ENCODE measurements around the gene SLC27A1.
"Not testable (repeated sequence)": the region's sequence is repeated elsewhere in the genome, so short reads cannot be mapped to it uniquely, and the experiment has no call there.

SLC27A1 gene

DNA sequence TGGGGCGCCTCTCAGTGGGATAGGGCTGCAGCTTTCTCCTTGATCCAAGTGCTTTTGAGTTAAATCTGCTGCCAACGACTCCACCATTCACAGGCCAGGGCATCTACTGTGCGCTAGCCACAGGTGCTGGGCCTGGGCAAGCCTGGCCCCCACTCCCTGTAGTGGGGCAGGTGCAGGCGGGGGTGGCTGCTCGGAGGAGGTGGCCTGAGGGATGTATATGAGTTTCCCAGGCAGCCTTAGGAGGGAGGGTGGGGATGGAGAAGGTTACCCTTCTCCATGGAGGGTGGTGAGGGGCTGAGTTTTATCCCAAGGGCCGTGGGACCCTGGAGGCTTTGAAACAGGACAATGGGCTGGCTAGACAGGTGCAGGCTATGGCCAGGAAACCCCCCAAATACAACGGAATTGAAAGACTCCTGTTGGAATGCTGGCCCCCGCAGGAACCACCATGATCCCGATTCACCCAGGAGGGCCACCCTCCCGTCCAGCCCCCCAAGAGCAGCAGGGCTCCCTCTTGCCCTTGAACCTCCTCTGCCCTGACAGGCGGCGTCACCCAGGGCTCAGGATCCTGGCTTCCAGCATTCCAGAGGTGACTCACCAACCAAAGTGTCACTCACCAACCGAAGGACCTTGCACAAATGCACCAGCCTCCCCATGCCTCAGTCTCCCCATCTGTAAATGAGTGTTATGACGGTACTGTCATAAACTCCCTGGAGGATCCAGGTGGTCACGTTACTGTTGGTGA, 45.3 kb downstream of the SLC27A1 start:
- DNase-seq: no peak

DNA sequence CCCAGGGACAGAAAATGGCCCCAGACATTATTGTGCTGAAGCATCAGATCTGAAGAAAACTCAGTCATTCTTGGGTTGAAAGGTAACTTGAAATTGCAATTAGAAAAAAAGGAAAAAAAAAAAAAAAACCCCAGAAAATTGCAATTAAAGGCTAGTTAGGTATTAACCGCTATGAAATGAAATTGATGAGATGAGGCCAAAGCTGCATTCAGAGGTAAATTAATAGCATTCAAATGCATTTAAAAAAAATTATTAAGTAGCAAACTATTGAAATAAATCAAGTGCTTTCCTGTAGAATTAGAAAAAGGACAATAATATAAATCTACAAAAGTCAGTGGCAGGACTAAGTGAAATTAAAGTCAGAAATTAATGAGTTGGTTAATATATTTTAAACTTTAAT, 47.6 kb downstream of the SLC27A1 start:
- no peak for DNase-seq

DNA sequence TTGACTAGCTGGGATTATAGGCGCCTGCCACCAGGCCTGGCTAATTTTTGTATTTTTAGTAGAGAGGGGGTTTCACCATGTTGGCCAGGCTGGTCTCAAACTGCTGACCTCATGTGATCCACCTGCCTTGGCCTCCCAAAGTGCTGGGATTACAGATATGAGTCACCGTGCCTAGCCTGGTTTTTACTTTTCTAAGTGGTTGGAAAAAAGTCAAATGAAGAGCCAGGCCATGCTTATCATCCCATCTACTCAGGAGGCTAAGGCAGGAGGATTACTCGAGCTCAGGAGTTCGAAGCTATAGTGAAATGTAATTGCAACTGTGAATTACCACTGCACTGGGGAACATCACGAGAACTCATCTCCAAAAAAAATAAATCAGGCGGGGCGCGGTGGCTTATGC, 48.3 kb downstream of the SLC27A1 start:
- not testable (repeated sequence) for DNase-seq

DNA sequence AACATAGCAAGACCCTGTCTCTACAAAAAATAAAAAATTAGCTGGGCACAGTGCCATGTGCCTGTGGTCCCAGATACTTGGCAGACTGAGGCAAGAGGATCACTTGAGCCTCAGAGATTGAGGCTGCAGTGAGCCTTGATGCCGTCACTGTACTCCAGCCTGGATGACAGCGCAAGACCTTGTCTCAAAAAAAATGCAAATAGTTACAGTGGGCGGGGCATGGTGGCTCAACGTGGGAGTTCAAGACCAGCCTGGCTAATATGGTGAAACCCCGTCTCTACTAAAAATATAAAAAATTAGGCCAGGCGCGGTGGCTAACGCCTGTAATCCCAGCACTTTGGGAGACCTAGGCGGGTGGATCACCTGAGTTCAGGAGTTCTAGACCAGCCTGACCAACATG, 49.6 kb downstream of the SLC27A1 start:
- DNase-seq: no peak

DNA sequence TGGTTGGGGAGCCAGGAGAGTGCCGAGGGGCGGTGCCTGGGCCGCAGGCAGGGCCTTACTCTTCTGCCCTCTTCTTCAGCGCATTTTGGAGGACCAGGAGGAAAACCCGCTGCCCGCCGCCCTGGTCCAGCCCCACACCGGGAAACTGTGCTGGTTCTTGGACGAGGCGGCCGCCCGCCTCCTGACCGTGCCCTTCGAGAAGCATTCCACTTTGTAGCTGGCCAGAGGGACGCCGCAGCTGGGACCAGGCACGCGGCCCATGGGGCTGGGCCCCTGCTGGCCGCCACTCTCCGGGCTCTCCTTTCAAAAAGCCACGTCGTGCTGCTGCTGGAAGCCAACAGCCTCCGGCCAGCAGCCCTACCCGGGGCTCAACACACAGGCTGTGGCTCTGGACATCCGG, 50.5 kb downstream of the SLC27A1 start:
- no peak for DNase-seq

DNA sequence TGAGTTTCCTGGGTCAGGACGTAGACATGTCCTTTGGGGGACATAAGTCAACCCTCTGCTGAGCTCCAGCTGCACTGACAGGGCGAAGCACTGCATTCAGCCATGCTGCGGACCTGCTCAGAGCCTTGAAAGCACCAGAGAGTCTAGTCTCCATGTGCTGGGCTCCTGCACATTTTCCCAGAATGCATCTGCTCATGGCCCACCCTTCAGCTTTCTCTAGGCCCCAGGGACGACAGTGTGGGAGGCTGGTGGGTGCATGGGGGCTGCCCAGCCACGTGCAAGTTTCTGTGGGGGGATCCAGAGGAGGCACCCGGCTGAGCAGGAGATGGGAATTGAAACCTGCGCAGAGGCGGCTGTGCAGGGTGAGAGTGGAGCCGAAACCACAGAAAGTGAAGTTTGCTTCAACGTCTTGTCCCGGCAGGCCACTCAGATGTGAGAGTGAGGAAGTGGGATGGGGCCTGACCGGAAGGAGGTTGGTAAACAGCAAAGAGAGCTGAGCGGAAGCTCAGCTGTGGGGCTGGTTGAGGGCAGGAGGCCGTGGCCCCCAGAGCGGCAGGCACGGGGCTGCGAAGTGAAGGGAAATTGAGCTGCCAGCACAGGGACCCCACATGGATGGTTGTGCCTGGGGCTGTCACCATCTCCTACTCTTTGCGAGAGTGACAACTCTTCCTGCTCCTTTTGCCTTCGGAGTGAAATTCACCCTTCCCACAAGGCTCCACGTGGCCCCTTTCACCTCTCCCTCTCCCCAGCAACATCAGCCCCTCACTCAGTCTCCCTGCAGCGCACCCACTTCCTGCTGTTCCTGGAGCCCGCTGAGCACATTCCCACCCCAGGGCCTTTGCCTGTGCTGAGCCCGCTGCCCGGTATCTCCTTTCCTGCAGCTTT, 52.9 kb downstream of the SLC27A1 start:
- peak; percentile 89 for DNase-seq

DNA sequence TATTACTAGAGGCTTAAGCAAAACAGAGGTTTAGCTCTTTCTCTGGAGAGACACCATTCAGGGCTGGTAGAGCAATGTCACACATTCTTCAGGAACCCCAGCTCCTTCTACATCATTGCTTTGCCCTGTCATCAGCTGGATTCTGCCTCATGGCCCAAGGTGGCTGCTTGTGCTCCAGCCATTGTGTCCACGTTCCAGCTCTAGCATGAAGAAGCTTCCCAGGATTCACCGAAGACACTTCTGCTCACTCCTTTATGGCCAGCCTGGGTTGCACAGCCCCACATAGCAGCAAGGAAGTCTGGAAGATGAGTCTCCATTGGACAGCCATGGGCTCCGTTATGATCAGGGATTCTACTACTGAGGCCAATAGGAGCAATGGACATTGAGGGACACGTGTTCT, 54.3 kb downstream of the SLC27A1 start:
- DNase-seq: no peak

DNA sequence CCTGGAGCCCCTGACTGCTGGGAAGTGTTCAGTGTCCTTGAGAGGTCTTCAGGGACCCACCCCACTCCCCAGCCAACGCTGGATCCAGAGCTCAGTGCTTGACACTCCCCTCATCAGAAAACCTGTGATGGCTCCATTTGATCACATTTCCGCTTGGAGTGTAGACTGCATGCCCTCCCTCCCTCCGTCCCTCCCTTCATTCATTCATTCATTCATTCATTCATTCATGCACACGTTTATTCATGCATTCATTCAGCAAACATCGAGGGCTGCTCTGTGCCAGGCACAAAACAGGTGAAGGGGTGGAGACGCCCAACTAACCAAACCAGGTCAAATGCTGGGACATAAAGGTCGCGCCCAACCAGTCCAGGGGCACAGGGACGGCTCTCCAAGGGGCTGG, 54.8 kb downstream of the SLC27A1 start:
- DNase-seq: no peak

DNA sequence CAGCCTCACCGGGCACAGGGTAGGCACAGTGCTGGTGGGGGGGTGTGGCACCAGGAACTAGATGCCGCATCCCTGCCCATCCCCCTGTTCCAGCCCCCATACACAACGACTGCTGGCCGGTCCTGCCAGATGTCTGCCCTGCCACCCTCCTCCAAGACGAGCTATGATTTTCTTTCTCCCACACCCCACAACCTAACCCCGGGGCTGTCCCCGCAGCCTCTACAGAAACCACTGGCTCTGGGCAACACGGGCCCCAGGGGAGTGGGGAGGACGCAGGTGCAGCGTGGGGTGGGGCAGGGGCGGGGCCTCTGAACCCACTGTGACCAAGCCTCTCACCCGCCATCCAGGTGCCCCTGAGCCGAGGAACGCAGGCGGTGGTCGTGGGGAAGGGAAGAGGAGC, 56.6 kb downstream of the SLC27A1 start:
- no peak for DNase-seq

DNA sequence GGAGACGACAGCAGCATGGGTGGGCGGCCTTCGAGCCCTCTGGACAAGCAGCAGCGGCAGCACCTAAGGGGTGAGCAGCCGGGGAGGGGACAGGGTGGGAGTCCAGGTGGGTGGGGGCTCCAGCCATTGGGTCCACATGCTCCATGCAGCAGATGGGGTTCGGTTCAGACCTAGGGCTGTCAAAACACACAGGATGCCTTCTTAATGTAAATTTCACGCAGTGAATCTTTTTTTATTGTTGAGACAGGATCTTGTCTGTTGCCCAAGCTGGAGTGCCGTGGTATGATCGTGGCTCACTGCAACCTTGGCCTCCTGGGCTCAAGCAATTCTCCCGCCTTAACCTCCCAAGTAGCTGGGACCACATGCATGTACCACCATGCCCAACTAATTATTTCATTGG, 57.0 kb downstream of the SLC27A1 start:
- no peak for DNase-seq

DNA sequence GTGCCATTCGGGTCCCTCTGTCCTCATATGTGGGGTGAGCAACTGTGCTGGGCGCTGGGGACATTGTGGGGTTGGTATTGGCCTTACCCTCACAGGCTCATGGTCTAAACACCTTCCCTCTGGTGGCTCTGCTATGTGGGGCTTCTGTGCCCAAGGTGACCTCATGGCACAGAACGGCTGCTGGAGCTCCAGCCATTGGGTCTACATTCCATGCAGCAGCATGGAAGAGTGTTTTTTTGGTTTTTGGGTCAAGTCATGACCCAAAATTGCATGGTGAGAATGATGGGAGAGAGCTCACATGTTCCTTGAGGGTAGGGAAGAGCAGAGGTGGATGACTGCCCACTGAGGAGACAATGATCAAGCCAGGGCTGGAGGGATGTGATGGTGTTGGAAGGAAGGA, 58.3 kb downstream of the SLC27A1 start:
- no peak for DNase-seq

DNA sequence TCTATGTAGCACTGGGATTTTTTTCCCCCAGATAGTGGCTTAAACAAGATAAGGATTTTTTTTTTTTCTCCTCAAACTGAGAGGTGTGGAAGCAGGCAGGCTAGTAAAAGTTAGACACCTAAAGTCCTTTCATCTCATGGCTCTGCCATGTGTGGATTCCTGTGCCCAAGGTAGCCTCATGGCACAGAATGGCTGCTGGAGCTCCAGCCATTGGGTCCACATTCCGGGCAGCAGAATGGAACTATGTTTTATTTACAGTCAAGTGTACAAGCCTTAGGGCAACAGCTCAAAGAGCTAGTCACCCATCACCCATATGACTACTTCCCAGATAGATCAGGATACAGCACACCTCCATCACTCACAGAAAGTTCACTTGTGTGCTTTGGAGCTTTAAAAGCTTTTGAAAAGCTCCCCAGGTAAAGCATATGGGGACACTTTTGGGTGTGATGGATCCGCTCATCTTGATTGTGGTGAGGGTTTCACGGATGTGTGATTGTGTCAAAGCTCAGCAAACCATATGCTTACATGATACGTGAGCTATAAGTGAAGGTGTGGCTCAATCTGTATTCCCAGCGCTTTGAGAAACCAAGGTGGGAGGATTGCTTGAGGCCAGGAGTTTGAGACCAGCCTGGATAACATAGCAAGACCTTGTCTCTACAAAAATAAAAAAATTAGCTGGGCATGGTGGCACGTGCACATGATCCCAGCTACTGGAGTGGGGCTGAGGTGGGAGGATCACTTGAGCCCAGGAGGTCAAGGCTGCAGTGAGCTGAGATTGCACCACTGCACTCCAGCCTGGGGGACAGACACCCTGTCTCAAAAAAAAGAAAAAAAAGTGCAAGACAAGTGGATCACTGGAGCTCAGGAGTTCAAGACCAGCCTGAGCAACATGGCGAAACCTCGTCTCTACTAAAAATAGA, 59.2 kb downstream of the SLC27A1 start:
- no peak for DNase-seq

DNA sequence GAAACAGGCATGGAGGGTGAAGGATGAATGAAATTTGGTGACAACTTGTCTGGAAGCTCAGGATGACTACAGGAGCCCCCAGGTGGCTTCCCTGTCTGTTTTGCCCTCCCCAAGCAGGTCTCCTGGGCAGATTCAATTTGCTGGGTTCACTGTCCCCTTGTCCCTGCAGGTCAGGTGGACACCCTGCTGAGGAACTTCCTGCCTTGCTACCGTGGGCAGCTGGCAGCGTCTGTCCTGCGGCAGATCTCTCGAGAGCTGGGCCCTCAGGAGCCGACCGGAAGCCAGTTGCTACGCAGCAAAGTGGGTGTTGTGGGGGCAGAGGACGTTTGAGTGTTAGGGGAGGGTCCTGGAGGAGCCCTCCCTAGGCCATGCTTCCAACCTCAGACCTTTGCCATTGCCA, 60.3 kb downstream of the SLC27A1 start:
- no peak for DNase-seq

DNA sequence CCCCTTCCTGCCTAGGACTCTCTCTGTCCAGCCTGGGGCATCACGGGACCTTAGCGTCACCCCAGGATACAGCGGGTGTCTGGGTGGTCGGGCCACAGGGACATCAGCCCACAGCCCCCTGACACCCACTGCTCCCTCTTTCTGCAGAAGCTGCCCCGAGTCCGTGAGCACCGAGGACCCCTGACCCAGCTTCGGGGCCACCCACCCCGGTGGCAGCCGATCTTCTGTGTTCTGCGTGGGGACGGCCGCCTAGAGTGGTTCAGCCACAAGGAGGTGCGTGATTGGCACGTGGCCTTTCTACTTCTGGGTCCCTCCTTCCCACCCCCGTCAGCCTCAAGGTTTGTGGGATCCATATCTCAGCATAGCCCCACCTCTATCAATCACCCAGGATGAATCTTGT, 61.8 kb downstream of the SLC27A1 start:
- DNase-seq: no peak

DNA sequence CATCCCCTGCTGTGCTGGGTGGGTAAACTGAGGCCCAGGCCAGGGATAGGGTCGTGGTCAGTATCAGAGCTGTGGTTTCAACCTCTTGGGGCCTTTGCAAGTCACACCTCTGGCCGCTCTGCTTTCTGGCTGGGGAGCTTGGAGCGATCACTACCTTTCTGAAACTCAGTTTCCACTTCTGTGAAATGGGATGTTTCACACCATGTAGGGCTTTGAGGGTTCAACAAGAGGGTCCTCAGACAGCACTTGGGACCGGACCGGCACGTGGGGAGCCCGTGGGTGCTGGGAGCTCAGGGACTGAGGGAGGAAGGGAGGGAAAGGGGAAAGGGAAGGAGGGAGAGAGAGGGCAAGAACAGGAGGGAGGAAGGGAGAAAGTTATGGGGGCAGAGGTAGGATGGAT, 62.2 kb downstream of the SLC27A1 start:
- DNase-seq: no peak

DNA sequence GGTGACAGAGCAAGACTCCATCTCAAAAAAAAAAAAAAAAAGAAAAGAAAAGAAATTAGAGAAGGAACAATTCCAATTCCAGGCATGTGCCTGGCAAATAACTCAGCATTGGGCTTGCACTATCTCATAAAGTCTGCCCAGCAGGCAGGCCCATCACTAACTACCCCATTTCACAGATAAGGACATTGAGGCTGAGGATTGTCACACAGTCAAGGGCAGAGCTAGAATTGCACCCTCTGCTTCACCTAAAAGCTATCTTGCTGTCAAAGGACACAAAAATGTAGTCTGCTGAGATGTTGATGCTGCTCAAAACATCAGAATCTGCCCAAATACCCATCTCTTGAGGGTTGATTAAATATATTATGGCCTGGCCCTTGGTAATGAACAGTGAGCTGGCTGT, 64.4 kb downstream of the SLC27A1 start:
- no peak for DNase-seq

DNA sequence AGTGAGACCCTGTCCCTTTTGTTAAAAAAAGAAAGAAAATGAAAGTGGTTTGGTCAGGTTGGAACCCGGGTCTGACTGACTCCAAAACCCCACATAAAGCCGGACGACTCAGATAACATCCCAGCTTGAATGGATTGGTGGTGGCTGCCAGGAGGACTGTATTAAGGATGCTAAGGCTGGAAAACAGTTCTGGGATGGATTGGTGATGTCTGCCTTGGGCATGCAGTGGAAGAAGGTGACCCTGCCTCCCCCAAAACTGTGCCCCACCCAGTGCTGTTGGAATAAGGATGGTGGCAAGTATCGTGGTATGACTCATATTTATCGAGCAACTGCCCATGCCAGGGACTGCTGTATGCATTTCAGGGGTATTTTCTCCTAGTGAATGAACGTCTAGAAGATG, 66.6 kb downstream of the SLC27A1 start:
- DNase-seq: no peak

DNA sequence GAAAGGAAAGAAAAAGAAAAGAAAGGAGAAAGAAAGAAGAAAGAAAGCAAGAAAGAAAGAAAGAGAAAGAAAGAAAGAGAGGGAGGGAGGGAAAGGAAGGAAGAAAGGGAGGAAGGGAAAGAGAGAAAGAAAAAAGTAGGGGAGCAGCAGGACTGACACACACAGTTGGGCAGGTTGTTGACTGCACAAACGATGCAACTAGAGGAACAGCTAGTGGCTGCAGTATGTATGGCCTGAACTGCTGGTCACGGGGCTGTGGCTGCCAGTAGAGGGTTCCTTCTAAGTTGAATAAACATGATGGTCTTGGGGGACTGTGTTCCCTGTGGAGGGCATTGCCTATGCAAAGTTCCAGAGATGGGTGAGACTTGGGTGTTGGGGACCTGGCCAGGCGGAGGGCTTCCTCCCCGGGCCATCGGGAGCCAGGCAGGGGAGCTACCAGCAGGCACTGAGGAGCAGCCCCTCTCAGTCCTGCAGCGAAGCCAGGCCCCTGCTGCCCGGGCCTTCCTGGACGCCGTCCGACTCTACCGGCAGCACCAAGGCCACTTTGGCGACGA, 68.4 kb downstream of the SLC27A1 start:
- DNase-seq: no peak

DNA sequence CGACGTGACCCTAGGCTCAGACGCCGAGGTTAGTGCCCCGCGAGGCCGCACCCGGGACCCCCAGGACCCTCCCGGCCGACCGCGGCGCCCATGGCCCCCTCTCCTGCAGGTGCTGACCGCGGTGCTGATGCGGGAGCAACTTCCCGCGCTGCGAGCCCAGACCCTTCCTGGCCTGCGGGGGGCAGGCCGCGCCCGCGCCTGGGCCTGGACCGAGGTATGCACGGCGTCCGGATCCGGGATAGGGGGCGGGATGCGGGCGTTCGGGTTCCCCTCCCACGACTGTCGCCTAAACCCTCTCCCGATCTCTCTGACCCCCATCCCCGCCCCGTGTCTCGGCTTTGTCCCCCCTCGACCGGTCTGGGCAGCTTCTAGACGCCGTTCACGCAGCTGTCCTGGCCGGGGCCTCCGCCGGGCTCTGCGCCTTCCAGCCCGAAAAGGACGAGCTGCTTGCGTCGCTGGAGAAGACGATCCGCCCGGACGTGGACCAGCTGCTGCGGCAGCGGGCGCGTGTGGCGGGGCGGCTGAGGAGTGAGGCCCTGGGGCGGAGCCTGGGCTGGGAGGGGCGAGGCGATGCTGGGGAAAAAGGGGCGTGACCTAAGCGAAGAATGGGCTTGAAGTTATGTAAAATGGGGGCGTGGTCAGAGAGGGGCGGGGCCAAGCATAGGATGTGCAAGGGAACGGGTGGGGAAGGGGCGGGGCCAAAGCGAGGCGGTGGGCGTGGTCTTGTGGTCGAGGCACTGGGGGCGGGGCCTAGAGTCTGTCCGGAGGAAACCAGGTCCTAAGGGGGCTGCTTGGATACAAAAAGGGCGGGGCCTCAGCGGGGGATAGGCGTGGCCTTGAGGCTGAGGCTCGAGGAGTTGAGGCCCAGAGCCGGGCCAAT, 69.2 kb downstream of the SLC27A1 start:
- peak; percentile 76 for DNase-seq

DNA sequence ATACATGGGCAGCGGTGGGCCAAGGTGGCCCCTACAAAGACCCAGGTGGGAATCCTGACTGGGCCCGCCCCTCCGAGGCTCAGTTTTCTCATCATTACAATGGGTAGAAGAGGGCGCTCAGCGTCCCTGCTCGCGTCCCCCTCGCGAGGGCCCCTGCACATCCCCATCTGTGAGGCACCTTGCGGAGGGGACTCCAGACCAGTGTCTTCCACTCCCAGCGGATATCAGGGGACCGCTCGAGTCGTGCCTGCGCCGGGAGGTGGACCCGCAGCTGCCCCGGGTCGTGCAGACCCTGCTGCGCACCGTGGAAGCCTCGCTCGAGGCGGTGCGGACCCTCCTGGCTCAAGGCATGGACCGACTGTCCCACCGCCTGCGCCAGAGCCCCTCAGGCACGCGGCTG, 69.8 kb downstream of the SLC27A1 start:
- DNase-seq: no peak

DNA sequence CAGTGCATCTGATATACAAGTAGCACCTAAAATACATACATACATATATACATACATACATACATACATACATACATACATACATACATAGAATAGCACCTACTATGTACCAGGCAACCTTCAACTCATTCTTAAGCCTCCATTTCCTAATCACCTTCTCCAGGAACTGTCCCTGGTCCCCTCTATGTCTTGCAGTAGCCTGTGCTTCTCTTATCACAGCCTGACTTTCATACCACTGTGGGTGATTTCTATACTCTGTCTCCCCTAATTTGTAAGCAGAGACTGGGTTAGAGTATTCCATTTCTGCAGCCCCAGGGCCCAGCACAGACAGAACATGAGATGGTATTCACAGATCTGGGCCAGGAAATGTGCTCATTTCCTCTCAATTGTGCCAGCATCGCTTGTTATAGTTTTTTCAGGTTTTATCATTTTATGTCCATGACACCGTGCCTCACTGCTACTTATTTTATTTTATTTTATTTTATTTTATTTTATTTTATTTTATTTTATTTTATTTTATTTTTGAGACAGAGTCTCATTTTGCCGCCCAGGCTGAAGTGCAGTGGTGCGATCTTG, 70.9 kb downstream of the SLC27A1 start:
- no peak for DNase-seq

DNA sequence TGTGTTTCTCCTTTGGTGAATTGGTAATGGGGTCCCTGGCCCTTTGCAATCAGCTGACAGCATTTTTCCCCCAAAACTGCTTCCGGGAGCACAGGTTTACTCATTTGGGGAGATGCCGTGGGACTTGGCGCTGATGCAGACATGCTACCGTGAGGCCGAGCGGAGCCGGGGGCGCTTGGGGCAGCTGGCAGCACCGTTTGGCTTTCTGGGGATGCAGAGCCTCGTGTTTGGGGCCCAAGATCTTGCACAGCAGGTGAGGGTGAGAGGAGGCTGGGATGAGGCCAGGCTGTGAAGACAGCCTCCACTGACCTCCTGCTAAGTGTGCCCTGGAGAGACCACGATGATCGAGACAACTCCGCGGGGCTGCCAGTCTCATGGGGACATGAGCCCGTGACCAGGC, 71.7 kb downstream of the SLC27A1 start:
- DNase-seq: no peak

All from KG1 (cell line).